Measurements from ENCODE around the gene KCNIP3.

DNA sequence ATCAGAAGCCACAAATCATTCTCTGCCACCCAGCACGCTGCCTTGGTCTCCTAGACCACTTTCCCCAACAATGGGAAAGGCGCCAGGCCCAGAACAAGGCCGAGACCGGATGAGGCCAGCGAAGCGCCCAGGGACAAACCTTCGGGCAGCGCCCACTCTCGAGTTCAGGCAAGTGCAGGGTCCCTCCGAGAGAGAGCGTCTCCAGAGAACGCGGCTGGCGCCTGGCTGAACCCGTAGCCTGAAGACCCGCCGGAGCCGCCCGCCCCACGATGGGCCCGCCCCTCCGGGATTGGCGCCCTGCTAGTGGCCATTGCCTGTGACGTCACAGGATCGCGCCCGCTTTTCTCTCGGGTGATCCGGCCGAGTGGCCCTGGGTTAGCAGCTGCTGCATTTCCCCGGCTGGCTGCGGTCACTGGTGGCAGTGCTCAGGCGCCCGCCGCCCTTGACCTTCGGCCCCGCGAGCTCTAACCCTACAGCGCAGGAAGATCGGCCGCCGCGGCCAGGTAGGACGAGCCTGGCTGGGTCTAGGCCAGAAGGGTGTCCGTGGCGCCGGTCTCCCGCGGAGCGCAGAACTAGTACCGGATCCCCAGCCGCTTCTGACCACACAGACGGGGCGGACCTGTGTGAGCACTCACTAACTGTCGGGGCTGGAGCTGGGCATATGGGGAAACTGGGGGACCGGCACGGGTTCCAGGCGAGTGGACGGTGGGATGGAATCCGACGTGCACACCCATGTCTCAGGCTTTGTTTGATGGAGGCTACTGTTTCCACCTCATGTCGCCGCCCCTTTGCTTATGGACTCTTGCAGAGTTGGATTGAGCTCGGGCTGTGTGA is 105.4 kb downstream of the KCNIP3 start, which contains the start of gene FAHD2A:
- peak in 2 of 4 donors; percentile 68 to 78 for TF ChIP-seq POLR2A (IDR thresholded peaks at IDR 0.05)
- peak in 2 of 6 experiments; percentile 4 to 21 for TF ChIP-seq CTCF (IDR thresholded peaks at IDR 0.05)

All from esophagus squamous epithelium (tissue), 4 donors.